ENCODE measurements around the gene ELMOD3.
"Not testable (repeated sequence)": the region's sequence is repeated elsewhere in the genome, so short reads cannot be mapped to it uniquely, and the experiment has no call there.

ELMOD3 gene

GRCh38 chr2:85355521-85355920 lies 952 bp downstream of the ELMOD3 start:
- H3K4me3 ChIP-seq (ENCODE audit: low read depth, low read length) = peak overlapping the region; percentile 96
- TF ChIP-seq MAX (IDR thresholded peaks at IDR 0.05; ENCODE audit: low read depth, low read length) (no peak), MYC (IDR thresholded peaks at IDR 0.05; ENCODE audit: low read depth, low read length) (no peak)
- DNase-seq (ENCODE audit: low read depth) = no peak

- H3K4me3 ChIP-seq (ENCODE audit: low read depth, low read length) = no peak overlapping the region
- TF ChIP-seq MAX (IDR thresholded peaks at IDR 0.05; ENCODE audit: low read depth, low read length) (no peak), MYC (IDR thresholded peaks at IDR 0.05; ENCODE audit: low read depth, low read length) (no peak), CTCF (IDR thresholded peaks at IDR 0.05; ENCODE audit: low read depth, low read length) (no peak), POLR2A (IDR thresholded peaks at IDR 0.05; ENCODE audit: extremely low read depth, insufficient read length) (no peak)
- DNase-seq (ENCODE audit: low read depth) = no peak
Observed at GRCh38 chr2:85356186-85356585, 1.6 kb downstream of the ELMOD3 start.

DNA sequence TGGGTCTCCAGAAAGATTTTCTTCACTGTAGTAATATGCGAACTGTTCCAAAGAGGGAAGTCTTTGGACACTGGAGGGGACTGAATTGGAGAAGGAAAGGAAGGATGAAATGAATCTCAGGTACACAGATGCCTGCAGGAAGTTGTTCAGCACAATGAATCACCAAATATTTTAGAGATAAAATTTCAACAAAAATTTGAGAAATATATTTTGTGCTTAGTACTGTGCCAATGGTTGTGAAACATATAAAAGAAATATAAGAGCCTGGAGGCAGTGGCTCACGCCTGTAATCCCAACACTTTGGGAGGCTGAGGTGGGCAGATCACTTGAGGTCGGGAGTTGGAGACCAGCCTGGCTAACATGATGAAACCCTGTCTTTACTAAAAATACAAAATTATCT lies 3.2 kb downstream of the ELMOD3 start:
- TF ChIP-seq POLR2A (IDR thresholded peaks at IDR 0.05; ENCODE audit: extremely low read depth, insufficient read length) = no peak
- TF ChIP-seq MAX (IDR thresholded peaks at IDR 0.05; ENCODE audit: low read depth, low read length) = no peak
- TF ChIP-seq MYC (IDR thresholded peaks at IDR 0.05; ENCODE audit: low read depth, low read length) = no peak
- no peak for TF ChIP-seq CTCF (IDR thresholded peaks at IDR 0.05; ENCODE audit: low read depth, low read length)
- H3K4me3 ChIP-seq (ENCODE audit: low read depth, low read length) = no peak overlapping the region
- no peak for DNase-seq (ENCODE audit: low read depth)

DNA sequence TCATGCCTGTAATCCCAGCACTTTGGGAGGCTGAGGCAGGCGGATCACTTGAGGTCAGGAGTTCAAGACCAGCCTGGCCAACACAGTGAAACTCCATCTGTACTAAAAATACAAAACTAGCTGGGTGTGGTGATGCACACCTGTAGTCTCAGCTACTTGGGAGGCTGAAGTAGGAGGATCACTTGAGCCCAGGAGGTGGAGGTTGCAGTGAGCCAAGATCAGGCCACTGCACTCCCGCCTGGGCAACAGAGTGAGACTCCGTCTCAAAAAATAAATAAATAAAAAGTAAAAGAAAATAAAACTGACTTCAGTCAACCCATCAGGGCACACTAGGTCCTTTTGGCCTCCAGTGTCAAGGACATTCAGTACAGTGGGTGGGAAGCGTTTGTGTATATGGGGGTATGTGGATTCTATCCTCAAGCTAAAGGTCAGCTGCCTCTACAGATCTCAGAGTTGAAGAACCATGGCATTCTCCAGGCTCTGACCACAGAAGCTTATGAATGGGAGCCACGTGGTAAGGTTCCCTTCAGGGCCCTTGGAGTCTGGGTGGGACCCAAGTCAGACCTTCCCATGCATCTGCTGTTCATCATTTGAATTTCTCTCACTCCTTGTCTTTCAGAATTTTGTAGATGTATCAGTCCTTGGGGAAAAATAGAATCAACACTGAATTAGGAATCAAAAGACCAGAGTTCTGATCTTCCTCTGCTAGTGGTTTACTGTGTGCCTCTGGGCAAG lies 8.3 kb downstream of the ELMOD3 start:
- DNase-seq (ENCODE audit: low read depth); H3K4me3 ChIP-seq (ENCODE audit: low read depth, low read length): not testable (repeated sequence)

- TF ChIP-seq MYC (IDR thresholded peaks at IDR 0.05; ENCODE audit: low read depth, low read length) = no peak
- TF ChIP-seq MAX (IDR thresholded peaks at IDR 0.05; ENCODE audit: low read depth, low read length) = no peak
- TF ChIP-seq CTCF (IDR thresholded peaks at IDR 0.05; ENCODE audit: low read depth, low read length) = no peak
- no peak for TF ChIP-seq POLR2A (IDR thresholded peaks at IDR 0.05; ENCODE audit: extremely low read depth, insufficient read length)
- H3K4me3 ChIP-seq (ENCODE audit: low read depth, low read length) = no peak overlapping the region
- DNase-seq (ENCODE audit: low read depth) = no peak
Observed at GRCh38 chr2:85367180-85367579, 12.6 kb downstream of the ELMOD3 start.

- DNase-seq (ENCODE audit: low read depth) = peak; percentile 33
- TF ChIP-seq MAX (IDR thresholded peaks at IDR 0.05; ENCODE audit: low read depth, low read length) = no peak
- TF ChIP-seq POLR2A (IDR thresholded peaks at IDR 0.05; ENCODE audit: extremely low read depth, insufficient read length) = no peak
- TF ChIP-seq CTCF (IDR thresholded peaks at IDR 0.05; ENCODE audit: low read depth, low read length) = no peak
- TF ChIP-seq MYC (IDR thresholded peaks at IDR 0.05; ENCODE audit: low read depth, low read length) = no peak
Observed at GRCh38 chr2:85368921-85369320, 14.4 kb downstream of the ELMOD3 start.

DNA sequence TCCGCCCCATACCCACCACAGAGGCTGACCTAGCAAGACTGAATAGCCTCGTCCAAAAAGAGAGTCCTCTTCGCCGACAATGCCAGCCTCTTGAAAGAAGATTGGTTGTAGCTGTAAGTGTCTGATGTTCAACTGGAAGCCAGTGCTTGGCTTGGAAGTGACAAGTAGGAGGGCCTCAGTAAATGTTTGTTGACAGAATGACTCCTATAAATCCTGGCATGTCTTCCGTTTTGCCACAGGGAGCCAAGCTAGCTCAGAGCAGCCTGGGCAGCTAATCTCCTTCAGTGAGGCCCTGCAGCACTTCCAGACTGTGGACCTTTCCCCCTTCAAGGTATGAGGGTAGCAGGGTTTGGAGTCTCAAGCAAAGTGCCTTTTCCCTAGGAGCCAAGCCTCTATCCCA lies 14.9 kb downstream of the ELMOD3 start:
- no peak for TF ChIP-seq POLR2A (IDR thresholded peaks at IDR 0.05; ENCODE audit: extremely low read depth, insufficient read length)
- no peak for TF ChIP-seq MYC (IDR thresholded peaks at IDR 0.05; ENCODE audit: low read depth, low read length)
- no peak for TF ChIP-seq MAX (IDR thresholded peaks at IDR 0.05; ENCODE audit: low read depth, low read length)
- TF ChIP-seq CTCF (IDR thresholded peaks at IDR 0.05; ENCODE audit: low read depth, low read length) = no peak
- H3K4me3 ChIP-seq (ENCODE audit: low read depth, low read length) = no peak overlapping the region
- no peak for DNase-seq (ENCODE audit: low read depth)

More at GRCh38 chr2:85368921-85369320, 14.4 kb downstream of the ELMOD3 start:
- no peak overlapping the region for H3K4me3 ChIP-seq (ENCODE audit: low read depth, low read length)

All from NB4 (cell line).